ENCODE data around the gene CNKSR3.

GRCh38 chr6:154502553-154502952 is 7.9 kb downstream of the CNKSR3 start:
- no peak for TF ChIP-seq POLR2A (IDR thresholded peaks at IDR 0.05)
- no peak for TF ChIP-seq CTCF (IDR thresholded peaks at IDR 0.05)
